ENCODE data around the gene ASMTL.
"Not testable (repeated sequence)": the region's sequence is repeated elsewhere in the genome, so short reads cannot be mapped to it uniquely, and the experiment has no call there.

ASMTL gene

DNA sequence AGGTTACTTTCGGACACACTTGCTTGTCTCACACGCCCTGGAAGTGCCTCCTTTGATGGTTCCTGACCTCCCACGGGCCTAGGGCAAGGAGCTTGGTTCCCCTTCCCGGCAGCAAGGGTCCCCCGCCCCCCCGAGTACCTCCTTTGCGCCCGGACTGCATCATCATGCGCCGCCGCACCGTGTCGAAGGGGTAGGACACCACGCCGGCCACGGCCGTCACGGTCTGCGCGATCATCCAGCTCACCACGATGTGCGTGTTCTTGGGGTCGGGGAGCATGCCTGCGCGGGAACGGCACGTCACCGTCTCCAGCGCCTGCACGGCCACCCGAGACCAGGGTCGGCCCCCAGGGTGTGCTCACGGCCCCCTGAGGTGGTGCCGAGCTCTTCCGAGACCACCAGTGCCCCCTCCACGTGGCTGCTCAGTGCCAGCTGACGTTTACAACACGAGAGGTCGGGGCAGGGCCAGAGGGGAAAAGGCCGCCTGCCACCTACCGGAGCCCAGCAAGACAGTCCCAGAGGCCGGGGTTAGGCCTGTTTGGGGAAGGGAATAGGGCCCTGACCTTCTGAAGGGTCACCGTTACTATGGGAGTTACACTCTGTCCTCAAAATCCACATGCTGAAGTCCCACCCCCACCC lies 65.5 kb downstream of the ASMTL start:
- no peak for DNase-seq

GRCh38 chrX:1386338-1387127 lies 66.2 kb downstream of the ASMTL start:
- DNase-seq: no peak

DNA sequence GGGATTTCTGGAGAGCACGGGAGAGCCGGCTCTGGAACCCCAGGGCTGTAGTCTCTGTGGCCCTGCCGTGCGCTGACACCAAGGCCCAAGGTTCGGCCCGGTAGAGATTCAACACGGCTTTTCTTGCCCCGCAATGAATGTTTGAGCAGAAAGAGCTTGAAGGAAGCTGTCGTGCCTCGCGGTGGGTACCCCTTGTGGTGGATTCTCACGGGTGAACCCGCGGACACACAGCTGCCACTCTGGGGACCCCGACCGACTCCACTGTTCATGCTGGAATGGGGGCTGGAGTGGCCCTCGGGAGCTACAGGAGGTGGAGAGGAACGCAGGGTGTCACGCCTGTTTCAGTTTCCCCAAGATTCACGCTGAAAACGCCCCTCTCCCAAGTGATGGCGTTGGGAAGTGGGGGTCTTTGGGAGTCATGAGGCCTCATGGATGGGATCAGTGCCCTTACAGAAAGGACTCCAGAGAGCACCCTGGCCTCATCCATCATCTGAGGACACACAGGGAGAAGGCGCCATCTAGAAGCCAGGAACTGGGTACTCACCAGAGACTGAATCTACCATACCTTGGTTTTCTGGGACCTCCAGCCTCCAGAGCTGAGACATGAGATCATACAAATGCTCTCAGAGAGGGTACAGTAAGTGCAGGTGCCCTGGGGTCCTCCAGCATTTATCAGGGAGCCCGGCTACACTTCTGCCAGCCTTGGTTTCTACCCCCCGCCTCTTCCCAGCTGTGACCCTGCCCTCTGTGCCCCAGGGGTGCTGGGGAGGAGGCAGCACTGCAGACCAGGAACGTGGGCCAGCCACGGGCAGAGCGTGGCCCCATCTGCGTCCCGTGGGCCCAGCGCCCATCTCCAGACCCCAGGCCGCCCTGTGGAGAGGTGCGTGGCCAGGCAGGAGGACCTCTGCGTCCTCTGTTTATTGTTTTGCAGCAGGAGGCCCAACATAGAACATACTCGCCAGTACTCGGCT lies 67.2 kb downstream of the ASMTL start:
- no peak for DNase-seq

- no peak for DNase-seq
These were observed 68.0 kb downstream of the ASMTL start for GRCh38 chrX:1384658-1385252.

DNA sequence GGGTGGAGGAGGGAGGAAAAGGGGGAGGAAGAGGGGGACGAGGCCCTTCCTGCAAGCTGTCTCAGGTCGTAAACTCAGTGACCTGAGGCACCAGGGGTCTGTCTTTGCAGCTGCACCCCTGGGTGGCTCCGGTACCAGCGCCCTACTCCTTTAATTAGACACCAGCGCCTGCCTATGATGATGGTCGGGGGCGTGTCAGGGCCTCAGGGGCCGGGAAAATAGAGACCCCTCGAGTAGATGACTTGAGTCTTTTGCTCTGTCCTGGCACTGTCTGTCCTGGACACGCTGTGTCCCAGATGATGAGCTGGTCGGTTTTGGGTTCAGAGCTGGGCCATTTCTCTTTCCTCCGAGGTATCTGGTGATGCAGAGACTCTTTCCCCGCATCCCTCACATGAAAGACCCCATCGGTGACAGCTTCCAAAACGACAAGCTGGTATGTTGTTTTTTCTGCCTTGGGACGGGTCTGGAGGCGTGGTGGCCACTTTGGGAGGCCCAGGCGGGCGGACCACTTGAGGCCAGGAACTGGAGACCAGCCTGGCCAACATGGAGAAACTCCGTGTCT lies 72.0 kb downstream of the ASMTL start:
- DNase-seq: no peak

DNA sequence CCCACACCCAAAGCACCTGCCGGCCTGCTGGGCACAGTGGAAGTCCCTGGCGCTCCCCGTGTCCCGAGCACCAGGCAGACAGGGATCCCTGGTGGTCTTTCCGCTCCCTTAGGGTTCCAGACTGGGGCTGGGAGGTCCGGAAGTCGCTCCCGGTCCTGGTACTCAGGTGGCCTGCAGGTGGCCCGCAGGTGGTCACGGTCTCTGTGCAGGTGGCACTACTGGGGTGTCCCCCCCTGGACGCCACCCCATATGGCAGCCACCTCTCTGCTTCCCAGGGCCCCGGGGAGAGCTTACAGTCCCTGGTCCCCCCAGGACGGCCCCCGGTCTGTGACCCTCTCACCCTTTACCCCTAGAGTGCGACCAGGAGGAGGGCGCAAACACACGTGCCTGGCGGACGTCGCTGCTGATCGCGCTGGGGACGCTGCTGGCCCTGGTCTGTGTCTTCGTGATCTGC lies 74.4 kb downstream of the ASMTL start:
- DNase-seq: no peak

DNA sequence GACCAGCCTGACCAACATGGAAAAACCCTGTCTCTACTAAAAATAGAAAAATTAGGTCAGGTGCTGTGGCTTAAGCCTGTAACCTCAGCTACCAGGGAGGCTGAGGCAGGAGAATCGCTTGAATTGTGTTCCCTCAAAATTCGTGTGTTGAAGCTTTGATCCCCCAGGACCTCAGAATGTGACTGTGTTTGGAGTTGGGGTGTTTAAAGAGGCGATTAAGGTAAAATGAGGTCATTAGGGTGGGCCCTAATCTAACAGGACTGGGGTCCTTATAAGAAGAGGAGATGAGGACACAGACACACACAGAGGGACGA lies 84.4 kb downstream of the ASMTL start:
- no peak for DNase-seq

DNA sequence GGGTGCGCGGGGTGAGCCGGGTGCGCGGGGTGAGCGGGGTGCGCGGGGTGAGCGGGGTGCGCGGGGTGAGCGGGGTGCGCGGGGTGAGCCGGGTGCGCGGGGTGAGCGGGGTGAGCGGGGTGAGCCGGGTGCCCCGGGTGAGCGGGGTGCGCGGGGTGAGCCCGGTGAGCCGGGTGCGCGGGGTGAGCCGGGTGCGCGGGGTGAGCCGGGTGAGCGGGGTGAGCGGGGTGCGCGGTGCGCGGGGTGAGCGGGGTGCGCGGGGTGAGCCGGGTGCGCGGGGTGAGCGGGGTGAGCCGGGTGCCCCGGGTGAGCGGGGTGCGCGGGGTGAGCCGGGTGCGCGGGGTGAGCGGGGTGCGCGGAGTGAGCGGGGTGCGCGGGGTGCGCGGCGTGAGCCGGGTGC lies 86.3 kb downstream of the ASMTL start:
- not testable (repeated sequence) for DNase-seq

DNA sequence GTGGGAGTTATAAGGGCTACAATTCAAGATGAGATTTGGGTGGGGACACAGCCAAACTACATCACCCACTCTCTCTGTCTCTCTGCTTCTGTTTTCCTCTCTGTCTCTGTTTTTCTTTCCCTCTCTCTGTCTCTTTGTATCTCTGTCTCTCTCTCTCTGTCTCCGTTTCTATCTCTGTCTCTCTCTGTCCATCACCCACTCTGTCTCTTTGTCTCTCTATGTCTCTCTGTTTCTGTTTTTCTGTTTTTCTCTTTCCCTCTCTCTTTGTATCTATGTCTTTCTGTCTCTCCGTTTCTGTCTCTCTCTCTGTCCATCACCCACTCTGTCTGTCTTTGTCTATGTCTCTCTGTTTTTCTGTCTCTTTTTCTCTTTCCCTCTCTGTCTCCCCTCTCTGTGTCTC lies 90.8 kb downstream of the ASMTL start:
- DNase-seq: no peak

GRCh38 chrX:1361275-1361674 lies 91.4 kb downstream of the ASMTL start:
- DNase-seq: no peak

DNA sequence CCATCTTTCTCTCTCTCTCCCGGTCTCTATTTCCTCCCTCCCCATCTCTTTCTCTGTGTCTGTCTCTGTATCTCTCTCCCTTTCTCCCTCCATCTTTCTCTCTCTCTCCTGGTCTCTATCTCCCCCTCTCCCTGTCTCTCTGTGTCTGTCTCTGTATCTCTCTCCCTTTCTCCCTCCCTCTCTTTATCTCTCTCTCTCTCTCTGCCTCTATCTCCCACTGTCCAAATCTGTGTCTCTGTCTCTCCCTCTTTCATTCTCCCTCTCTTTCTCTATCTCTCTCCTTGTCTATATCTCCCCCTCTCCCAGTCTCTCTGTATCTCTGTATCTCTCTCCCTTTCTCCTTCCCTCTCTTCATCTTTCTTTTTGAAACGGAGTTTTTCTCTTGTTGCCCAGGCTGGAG lies 92.5 kb downstream of the ASMTL start:
- no peak for DNase-seq

DNA sequence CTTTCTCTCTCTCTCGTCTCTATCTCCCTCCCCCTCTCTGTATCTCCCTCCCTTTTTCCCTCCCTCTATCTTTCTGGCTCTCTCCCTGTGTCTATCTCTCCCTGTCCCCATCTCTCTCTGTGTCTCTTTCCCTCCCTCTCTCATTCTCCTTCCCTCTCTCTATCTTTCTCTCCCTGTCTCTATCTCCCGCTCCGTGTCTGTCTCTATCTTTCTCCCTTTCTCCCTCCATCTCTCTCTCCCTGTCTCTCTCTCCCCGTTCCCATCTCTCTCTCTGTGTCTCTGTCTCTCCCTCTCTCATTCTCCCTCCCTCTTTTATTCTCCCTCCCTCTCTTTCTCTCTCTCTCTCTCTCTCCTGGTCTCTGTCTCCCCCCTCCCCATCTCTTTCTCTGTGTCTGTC lies 93.2 kb downstream of the ASMTL start:
- DNase-seq: no peak

DNA sequence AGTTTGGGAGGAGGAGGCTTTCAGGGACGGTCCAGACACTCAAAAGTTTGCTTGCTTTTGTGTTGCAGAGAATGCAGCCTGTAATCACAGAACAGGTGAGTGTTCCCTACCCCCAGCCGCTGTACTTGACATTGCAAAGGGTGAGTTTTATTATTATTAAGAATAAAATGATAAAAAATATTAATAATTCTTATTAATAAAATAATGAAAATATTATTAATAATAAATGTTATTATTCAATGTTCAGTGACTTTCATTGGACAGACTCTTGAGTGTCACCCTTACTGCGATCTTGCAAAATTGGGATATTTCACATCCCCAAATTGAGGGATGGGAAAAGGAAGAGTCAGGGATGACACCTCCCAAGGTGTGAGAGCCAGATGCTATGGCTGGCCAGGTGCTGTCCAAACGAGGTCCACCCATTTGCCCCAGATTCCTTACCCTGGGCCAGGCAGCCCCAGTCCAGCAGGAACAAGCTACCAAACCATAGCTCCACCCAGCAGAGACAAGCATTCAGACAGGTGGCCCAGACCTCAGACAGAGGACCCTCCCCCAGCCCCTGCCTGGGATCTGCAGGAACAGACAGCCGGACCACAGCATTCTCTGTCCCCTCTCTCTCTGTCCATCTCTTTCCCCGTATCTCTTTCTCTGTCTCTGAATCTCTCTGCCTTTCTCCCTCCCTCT lies 93.8 kb downstream of the ASMTL start:
- no peak for DNase-seq

GRCh38 chrX:1357993-1358392 lies 94.7 kb downstream of the ASMTL start:
- no peak for DNase-seq

DNA sequence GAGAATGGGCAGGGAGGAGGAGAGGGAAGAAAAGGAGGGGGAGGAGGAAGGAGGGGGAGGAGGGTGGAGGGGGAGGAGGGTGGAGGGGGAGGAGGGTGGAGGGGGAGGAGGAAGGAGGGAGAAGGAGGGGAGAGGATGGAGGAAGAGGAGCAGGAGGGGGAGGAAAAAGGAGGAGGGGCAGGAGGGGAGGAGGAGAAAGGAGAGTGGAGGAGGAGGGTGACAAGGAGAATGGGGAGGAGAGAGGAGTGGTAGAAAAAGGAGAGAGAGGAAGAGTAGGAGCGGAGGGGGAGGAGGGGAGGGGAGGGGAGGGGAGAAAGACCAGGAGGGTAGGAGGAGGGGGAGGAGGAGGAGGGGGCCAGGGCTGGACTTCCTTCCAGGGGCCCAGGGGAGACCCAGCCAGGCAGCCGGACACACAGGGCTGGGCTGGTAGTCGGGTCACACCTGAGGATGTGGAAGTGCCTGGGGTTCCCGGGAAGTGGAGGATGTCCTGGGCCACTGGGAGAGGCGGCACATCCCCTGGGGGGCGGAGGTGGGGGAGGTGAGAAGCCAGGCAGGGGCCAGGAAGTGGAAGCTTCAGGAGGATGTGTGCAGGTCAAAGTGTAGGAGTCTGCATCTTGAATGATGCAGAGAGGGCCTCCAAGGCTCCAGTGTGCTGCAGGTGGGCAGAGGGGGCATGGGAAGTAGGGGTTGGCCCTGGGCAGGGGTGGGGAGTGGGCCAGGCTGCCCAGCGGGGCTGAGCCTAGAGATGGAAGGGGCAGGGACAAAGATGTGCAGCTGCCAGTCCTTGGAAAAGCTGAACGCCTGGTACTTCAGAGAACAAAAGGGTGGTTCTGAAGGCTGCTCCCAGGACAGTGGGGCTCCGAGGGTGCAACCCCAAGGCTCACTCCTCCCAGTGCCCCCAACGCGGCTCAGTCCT lies 97.3 kb downstream of the ASMTL start:
- DNase-seq: no peak

DNA sequence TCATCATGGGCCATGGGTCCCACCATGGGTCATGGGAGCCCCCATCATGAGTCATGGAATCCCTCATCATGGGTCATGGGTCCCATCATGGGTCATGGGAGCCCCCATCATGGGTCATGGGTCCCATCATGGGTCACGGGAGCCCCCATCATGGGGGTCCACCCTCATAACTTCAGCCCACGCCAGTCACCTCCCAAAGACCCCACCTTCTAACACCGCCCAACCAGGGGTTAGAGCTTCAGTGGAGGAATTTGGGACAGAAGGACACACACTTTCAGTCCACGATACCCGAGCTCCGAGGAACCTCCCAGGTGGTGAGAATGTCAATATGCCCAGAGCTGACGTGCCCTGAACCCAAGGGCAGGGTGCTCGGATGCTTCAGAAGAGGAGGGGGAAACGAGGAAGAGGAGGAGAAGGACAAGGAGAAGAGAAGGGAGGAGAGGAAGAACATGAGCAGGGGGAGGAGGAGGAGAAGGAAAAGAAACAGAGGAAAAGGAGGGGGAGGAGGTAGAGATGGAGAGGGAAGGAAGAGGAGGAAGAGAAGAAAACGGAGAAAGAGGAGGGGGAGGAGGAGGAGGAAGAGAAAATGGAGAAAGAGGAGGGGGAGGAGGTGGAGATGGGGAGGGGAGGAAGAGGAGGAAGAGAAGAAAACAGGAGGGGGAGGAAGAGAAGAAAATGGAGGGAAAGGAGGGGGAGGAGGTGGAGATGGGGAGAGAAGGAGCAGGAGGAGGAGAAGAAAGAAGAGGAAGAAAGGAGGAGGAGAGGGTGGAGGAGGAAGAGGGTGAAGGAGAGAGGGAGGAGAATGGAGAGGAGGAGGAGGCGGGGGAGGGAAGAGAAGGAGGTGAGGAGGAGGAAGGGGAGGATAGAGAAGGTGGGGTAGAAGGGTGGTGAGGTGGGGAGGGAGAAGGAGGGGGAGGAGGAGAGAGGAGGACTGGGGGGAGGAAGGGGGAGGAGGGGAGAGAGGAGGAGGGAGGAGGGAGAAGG lies 98.4 kb downstream of the ASMTL start:
- no peak for DNase-seq
